HepG2 (cell line): ENCODE results near the gene CNKSR3. TPM values are rescaled to one million over a fixed set of nuclear protein-coding genes. Genes with fewer than 3 reads are reported as not detected.

Experiments
- ATAC-seq: fragments of 200-7000 bp; cut with Tn5 transposase; 3 replicates; pipeline ENCODE4 v1.9.1; 2020; ENCODE audit warnings: mild to moderate bottlenecking, moderate library complexity
- BruUV-seq: library from RNA; stranded (reverse); fragments of 400-500 nt; replicated peaks from 2 replicates; lab custom pipeline; 2021; lab: Mats Ljungman, UMichigan
- CTCF ChIA-PET: fragments of 300-600 bp; formaldehyde crosslinking; extraction: SDS; loops from one replicate; lab custom pipeline; 2021; ENCODE audit warnings: low total read pairs, inconsistent platforms, low intra/inter-chr PET ratio; lab: Yijun Ruan, JAX
- POLR2A ChIA-PET: fragments of 350-600 bp; sonication (Branson Sonifier 250); formaldehyde crosslinking; loops from one replicate; lab custom pipeline; 2020; ENCODE audit warnings: antibody characterized with exemption, inconsistent platforms; lab: Yijun Ruan, JAX
- DNase-seq: peaks from one replicate; pipeline ENCODE4 v3.0.0-alpha.2; 2015; ENCODE audit warnings: low spot score
- FAIRE-seq: peaks from 3 replicates; lab custom pipeline; 2011; peaks lifted over from hg19 to GRCh38; lab: Jason Lieb, UNC
- H2AFZ ChIP-seq: one replicate; pipeline ENCODE4 v1.6.1; 2011; ENCODE audit warnings: low read length, inconsistent platforms
- H3K27ac ChIP-seq: fragments of 300-600 bp; 3 replicates; pipeline ENCODE4 v1.8.0; 2011; ENCODE audit warnings: mixed run types, mild to moderate bottlenecking, mixed read lengths, low read length, inconsistent platforms; ENCODE audit not compliant: insufficient read depth; ENCODE audit errors: extremely low read length
- H3K27me3 ChIP-seq, 2 experiments: fragments of 200-600 bp in 1 of 2; 2 replicates in 1 of 2; 3 replicates in 1 of 2; pipeline versions ENCODE4 v1.6.0 to v1.8.0; 2011; ENCODE audit warnings: low read length in 2 of 2, mild to moderate bottlenecking in 2 of 2, moderate library complexity in 2 of 2, inconsistent platforms in 1 of 2; ENCODE audit not compliant: insufficient read depth in 2 of 2, control insufficient read depth in 1 of 2
- H3K36me3 ChIP-seq, 2 experiments: fragments of 200-600 bp in 1 of 2; replicated peaks in 1 of 2; 2 replicates in 1 of 2; 3 replicates in 1 of 2; pipeline versions ENCODE4 v1.5.1 to v1.8.0; 2011; ENCODE audit warnings: low read length in 2 of 2, inconsistent platforms in 1 of 2; ENCODE audit not compliant: insufficient read depth in 2 of 2, control insufficient read depth in 1 of 2
- H3K4me1 ChIP-seq: 2 replicates; pipeline ENCODE4 v1.5.1; 2012; ENCODE audit warnings: low read length, inconsistent platforms; ENCODE audit not compliant: insufficient read depth
- H3K4me2 ChIP-seq: 2 replicates; pipeline ENCODE4 v1.6.0; 2011; ENCODE audit warnings: low read depth, low read length, inconsistent platforms
- H3K4me3 ChIP-seq, 3 experiments: fragments of 200-600 bp in 1 of 3; sonication (generic), shearing (Covaris generic) in 1 of 3; replicated peaks in 1 of 3; 2 replicates each; pipeline ENCODE4 v1.5.1; 2011 to 2016; ENCODE audit warnings: low read length in 3 of 3, inconsistent platforms in 2 of 3, low read depth in 2 of 3, mild to moderate bottlenecking in 2 of 3, control low read depth in 1 of 3, mixed read lengths in 1 of 3; ENCODE audit not compliant: insufficient read depth in 1 of 3
- H3K79me2 ChIP-seq: one replicate; pipeline ENCODE4 v1.6.1; 2011; ENCODE audit warnings: low read length, inconsistent platforms; ENCODE audit not compliant: insufficient read depth
- H3K9ac ChIP-seq: 2 replicates; pipeline ENCODE4 v1.6.0; 2011; ENCODE audit warnings: mild to moderate bottlenecking, low read depth, low read length, inconsistent platforms; ENCODE audit not compliant: insufficient read depth
- H3K9me3 ChIP-seq: 2 replicates; pipeline ENCODE4 v1.5.1; 2012; ENCODE audit warnings: mild to moderate bottlenecking, low read length
- H4K20me1 ChIP-seq: 2 replicates; pipeline ENCODE4 v1.6.0; 2011; ENCODE audit warnings: inconsistent platforms, mild to moderate bottlenecking, low read length, moderate library complexity; ENCODE audit not compliant: insufficient read depth
- ETV5 ChIP-seq: IDR thresholded peaks from 2 replicates; pipeline ENCODE4 v1.6.1; 2018; ENCODE audit warnings: missing biosample characterization, missing genetic modification reagents, inconsistent platforms, borderline replicate concordance
- HMGXB4 ChIP-seq, 2 experiments: sonication (generic) in 1 of 2; formaldehyde crosslinking in 1 of 2; IDR thresholded peaks; 2 replicates each; pipeline versions ENCODE4 v1.4.0 to v1.6.1; 2018 to 2020; ENCODE audit warnings: missing genetic modification reagents in 2 of 2, borderline replicate concordance in 1 of 2, low read depth in 1 of 2, mild to moderate bottlenecking in 1 of 2, missing biosample characterization in 1 of 2
- HOXA9 ChIP-seq: sonication (generic); formaldehyde crosslinking; IDR thresholded peaks from 2 replicates; pipeline ENCODE4 v1.8.1; 2022; ENCODE audit warnings: missing genetic modification reagents, mild to moderate bottlenecking, moderate library complexity, borderline replicate concordance
- MIER3 ChIP-seq: IDR thresholded peaks from 2 replicates; pipeline ENCODE4 v1.6.1; 2016; ENCODE audit warnings: missing compliant biosample characterization, borderline replicate concordance
- NFIB ChIP-seq: sonication (generic); formaldehyde crosslinking; IDR thresholded peaks from 2 replicates; pipeline ENCODE4 v1.9.0; 2021; ENCODE audit warnings: missing genetic modification reagents, mild to moderate bottlenecking, borderline replicate concordance
- PRMT3 ChIP-seq: sonication (generic); formaldehyde crosslinking; IDR thresholded peaks from 2 replicates; pipeline ENCODE4 v1.8.1; 2022; ENCODE audit warnings: low read depth, mild to moderate bottlenecking, moderate library complexity, missing genetic modification reagents, borderline replicate concordance
- TEF ChIP-seq: sonication (generic); formaldehyde crosslinking; IDR thresholded peaks from 2 replicates; pipeline ENCODE4 v1.5.0; 2020; ENCODE audit warnings: missing genetic modification reagents
- ZFP36L1 ChIP-seq: sonication (generic); formaldehyde crosslinking; IDR thresholded peaks from 2 replicates; pipeline ENCODE4 v1.8.0; 2022; ENCODE audit warnings: mild to moderate bottlenecking, missing genetic modification reagents, moderate library complexity
- ZNF3 ChIP-seq: IDR thresholded peaks from 2 replicates; pipeline ENCODE4 v1.7.0; 2017; ENCODE audit warnings: inconsistent platforms
- whole genome bisulfite sequencing: methylation state at CpG from one replicate; pipeline ENCODE4 v1.1.6; 2017; ENCODE audit warnings: low lambda C conversion rate; 5-methylcytosine and 5-hydroxymethylcytosine counted together
- in situ Hi-C: cut with HindIII; loops from 2 replicates; pipeline ENCODE4 v1.10.0; 2017; ENCODE audit warnings: low pct_unique_long_range_greater_than_20kb; ENCODE audit not compliant: extremely low pct_ligation_motif_present
- intact Hi-C: fragments of 100-400 bp; cut with micrococcal nuclease; formaldehyde crosslinking; loops from one replicate; pipeline ENCODE4 v1.10.0; 2022; ENCODE audit not compliant: unreplicated experiment
- polyA plus RNA-seq, 8 experiments: library from polyadenylated mRNA; depleted of rRNA in 3 of 8; stranded (reverse) in 7 of 8; unstranded in 1 of 8; fragments of >200 nt; fragmentation: Illumina TruSeq in 4 of 8; extraction: Trizol in 4 of 8; gene quantifications; 2 replicates each; pipeline versions ENCODE4 v1.2.1 to v1.2.3, GENCODE V29; 2011 to 2016; ENCODE audit warnings: low read depth in 4 of 8, missing spikeins in 1 of 8, mixed read lengths in 1 of 8; ENCODE audit not compliant: insufficient read depth in 1 of 8
- total RNA-seq, 5 experiments: library from RNA; depleted of rRNA; stranded (reverse); fragments of >200 nt; fragmentation: Illumina TruSeq; extraction: Trizol; gene quantifications; 2 replicates each; pipeline ENCODE4 v1.2.3, GENCODE V29; 2016; ENCODE audit warnings: low read depth in 1 of 5
- TF ChIP-seq, protein P1 (sequence below): sonication (generic); formaldehyde crosslinking; IDR thresholded peaks from 2 replicates; pipeline ENCODE4 v1.4.0; 2020; ENCODE audit warnings: missing genetic modification reagents, mild to moderate bottlenecking, borderline replicate concordance

Gene CNKSR3
- total and polyA plus RNA-seq, 2 of the 13 experiments (the other 11 are each of a cell fraction or from before 2014, with no cell fraction given): 9.2 to 38.6 TPM

- in situ Hi-C loops: no loop called here
Measured at GRCh38 chr6:154536999-154537398, 26.5 kb upstream of the CNKSR3 start.

More at GRCh38 chr6:154536999-154537398, 26.5 kb upstream of the CNKSR3 start:
- WGBS: 32% methylated on average over 3 of the region's 3 CpGs
- DNase-seq (no peak), FAIRE-seq (no peak), ATAC-seq (peak; percentile 63)
- Histone ChIP-seq H4K20me1 (no peaks in the 10 kb centered on the region), H3K4me2 (peak overlapping the region; percentile 75), H3K27ac (no peak overlapping the region), H3K9me3 (no peaks in the 10 kb centered on the region), H2AFZ (no peak overlapping the region), H3K27me3 (no peaks in the 10 kb centered on the region; a peak in 1 of 5 replicates), H3K4me3 (peak overlapping the region in 1 of 3 experiments; percentile 56; a peak in 1 of 6 replicates), H3K36me3 (no peaks in the 10 kb centered on the region), H3K79me2 (no peaks in the 10 kb centered on the region), H3K4me1 (peaks cover 24% of the 10 kb centered on the region), H3K9ac (peak overlapping the region; percentile 12; the same call in 1 of the 2 replicates)
- TF ChIP-seq HOXA9 (0 out of 2 replicates have a peak, but pooled peaks have one; percentile 34), NFIB (CRISPR knock-in tag) (no peak), ETV5 (CRISPR knock-in tag) (no peak), TEF (CRISPR knock-in tag) (no peak), ZNF3 (CRISPR knock-in tag) (no peak), HMGXB4 (CRISPR knock-in tag; IDR thresholded peaks at IDR 0.05; ENCODE audit: borderline replicate concordance in 1 of 2, low read depth in 1 of 2) (0 out of 4 replicates have a peak, but pooled peaks of 1 of the 2 experiments have one; percentile 19), PRMT3 (CRISPR knock-in tag) (no peak), MIER3 (0 out of 2 replicates have a peak, but pooled peaks have one; percentile 14), ZFP36L1 (no peak)
- TF ChIP-seq, protein P1, sequence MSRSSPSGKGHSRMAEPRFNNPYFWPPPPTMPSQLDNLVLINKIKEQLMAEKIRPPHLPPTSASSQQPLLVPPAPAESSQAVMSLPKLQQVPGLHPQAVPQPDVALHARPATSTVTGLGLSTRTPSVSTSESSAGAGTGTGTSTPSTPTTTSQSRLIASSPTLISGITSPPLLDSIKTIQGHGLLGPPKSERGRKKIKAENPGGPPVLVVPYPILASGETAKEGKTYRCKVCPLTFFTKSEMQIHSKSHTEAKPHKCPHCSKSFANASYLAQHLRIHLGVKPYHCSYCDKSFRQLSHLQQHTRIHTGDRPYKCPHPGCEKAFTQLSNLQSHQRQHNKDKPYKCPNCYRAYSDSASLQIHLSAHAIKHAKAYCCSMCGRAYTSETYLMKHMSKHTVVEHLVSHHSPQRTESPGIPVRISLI (CRISPR knock-in tag): no peak
- intact Hi-C loops: no loop called here
- BruUV-seq: no TSS peak
- ChIA-PET CTCF (no interaction called here), POLR2A (interaction anchor here (3.0 kb wide), 1 partner anchor 27 kb away, joined by 28 read pairs; the partner anchor contains the start of gene CNKSR3)
